Measurements from ENCODE around the gene OR51F2.

- no peak for TF ChIP-seq YY1 (IDR thresholded peaks at IDR 0.05; ENCODE audit: insufficient read depth, insufficient read length)
- no peak for TF ChIP-seq ZNF274 (IDR thresholded peaks at IDR 0.05; ENCODE audit: low read depth, low read length)
- no peak for TF ChIP-seq SUZ12 (IDR thresholded peaks at IDR 0.05; ENCODE audit: extremely low read depth, insufficient read depth, insufficient read length)
Observed at GRCh38 chr11:4797206-4797605, 23.9 kb upstream of the OR51F2 start.
